GM12878 (cell line): ENCODE measurements around the gene OR4K14. TPM values are rescaled to one million over a fixed set of nuclear protein-coding genes. Genes with fewer than 3 reads are reported as not detected.

Source experiments
- IKZF1 ChIP-seq: fragments of 450-650 bp; conservative IDR thresholded peaks from 2 replicates; pipeline ENCODE4 v1.6.1; 2017; ENCODE audit warnings: antibody characterized with exemption, mild to moderate bottlenecking
- RB1 ChIP-seq: fragments of 450-650 bp; formaldehyde crosslinking; IDR thresholded peaks from 2 replicates; pipeline ENCODE4 v1.6.1; 2017; ENCODE audit warnings: mild to moderate bottlenecking, borderline replicate concordance
- RCOR1 ChIP-seq: conservative IDR thresholded peaks from 2 replicates; pipeline ENCODE4 v1.6.1; 2012; ENCODE audit warnings: low read depth, low read length, improper control_type of control experiment
- polyA plus RNA-seq, 11 experiments: library from polyadenylated mRNA; depleted of rRNA in 4 of 11; unstranded in 6 of 11; stranded (reverse) in 5 of 11; fragments of >200 nt; fragmentation: Nextera tagmentation in 4 of 11; fragmentation: Illumina TruSeq in 1 of 11; extraction: Ambion mirVana in 4 of 11; extraction: Trizol in 1 of 11; gene quantifications; 1 replicate in 1 of 11; 2 replicates in 10 of 11; pipeline versions ENCODE4 v1.2.1 to v1.2.3, GENCODE V29; 2011 to 2016; ENCODE audit warnings: inconsistent platforms in 2 of 11, missing spikeins in 2 of 11, low read depth in 1 of 11
- total RNA-seq, 4 experiments: library from RNA; depleted of rRNA in 3 of 4; stranded (reverse); fragments of >200 nt in 3 of 4; fragmentation: Illumina TruSeq in 1 of 4; extraction: Trizol in 1 of 4; gene quantifications; 2 replicates each; pipeline versions ENCODE4 v1.2.1 to v1.2.3, GENCODE V29; 2013 to 2021
- TF ChIP-seq, protein P1 (sequence below): IDR thresholded peaks from 2 replicates; pipeline ENCODE4 v1.6.1; 2012; ENCODE audit warnings: mild to moderate bottlenecking, low read depth, low read length
- TF ChIP-seq, protein P2 (sequence below): fragments of 450-650 bp; IDR thresholded peaks from 2 replicates; pipeline ENCODE4 v1.6.1; 2017; ENCODE audit warnings: mild to moderate bottlenecking, moderate library complexity
- TF ChIP-seq, protein P3 (sequence below): fragments of 150-350 bp; IDR thresholded peaks from 2 replicates; pipeline ENCODE4 v1.6.1; 2016; ENCODE audit warnings: low read depth, low read length

OR4K14 gene
- total and polyA plus RNA-seq, 10 of the 15 experiments (the other 5 are each of a cell fraction or from before 2014, with no cell fraction given) = not detected

DNA sequence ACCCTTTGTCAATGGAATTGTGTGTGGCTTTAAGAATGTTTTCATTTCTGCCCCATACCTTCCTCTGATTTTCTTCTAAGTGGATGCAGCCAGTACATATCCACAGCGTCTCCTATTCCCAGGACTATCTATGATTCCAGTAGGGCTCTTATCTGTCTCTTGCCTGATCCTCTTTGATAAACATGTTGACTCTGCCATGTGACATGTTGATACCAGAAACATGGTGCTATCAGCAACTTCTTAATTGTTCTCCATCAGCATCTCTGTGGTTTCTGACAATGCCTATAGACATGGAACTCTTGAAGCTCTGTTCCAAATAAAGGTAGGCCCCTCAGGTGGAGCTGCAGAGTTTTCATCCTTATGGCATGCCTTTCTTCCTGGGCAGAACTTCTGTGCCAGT is 29.1 kb upstream of the OR4K14 start (continued):
- TF ChIP-seq, protein P1, sequence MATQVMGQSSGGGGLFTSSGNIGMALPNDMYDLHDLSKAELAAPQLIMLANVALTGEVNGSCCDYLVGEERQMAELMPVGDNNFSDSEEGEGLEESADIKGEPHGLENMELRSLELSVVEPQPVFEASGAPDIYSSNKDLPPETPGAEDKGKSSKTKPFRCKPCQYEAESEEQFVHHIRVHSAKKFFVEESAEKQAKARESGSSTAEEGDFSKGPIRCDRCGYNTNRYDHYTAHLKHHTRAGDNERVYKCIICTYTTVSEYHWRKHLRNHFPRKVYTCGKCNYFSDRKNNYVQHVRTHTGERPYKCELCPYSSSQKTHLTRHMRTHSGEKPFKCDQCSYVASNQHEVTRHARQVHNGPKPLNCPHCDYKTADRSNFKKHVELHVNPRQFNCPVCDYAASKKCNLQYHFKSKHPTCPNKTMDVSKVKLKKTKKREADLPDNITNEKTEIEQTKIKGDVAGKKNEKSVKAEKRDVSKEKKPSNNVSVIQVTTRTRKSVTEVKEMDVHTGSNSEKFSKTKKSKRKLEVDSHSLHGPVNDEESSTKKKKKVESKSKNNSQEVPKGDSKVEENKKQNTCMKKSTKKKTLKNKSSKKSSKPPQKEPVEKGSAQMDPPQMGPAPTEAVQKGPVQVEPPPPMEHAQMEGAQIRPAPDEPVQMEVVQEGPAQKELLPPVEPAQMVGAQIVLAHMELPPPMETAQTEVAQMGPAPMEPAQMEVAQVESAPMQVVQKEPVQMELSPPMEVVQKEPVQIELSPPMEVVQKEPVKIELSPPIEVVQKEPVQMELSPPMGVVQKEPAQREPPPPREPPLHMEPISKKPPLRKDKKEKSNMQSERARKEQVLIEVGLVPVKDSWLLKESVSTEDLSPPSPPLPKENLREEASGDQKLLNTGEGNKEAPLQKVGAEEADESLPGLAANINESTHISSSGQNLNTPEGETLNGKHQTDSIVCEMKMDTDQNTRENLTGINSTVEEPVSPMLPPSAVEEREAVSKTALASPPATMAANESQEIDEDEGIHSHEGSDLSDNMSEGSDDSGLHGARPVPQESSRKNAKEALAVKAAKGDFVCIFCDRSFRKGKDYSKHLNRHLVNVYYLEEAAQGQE = no peak
- TF ChIP-seq IKZF1 (no peak), RCOR1 (no peak), RB1 (no peak)
- TF ChIP-seq, protein P2, sequence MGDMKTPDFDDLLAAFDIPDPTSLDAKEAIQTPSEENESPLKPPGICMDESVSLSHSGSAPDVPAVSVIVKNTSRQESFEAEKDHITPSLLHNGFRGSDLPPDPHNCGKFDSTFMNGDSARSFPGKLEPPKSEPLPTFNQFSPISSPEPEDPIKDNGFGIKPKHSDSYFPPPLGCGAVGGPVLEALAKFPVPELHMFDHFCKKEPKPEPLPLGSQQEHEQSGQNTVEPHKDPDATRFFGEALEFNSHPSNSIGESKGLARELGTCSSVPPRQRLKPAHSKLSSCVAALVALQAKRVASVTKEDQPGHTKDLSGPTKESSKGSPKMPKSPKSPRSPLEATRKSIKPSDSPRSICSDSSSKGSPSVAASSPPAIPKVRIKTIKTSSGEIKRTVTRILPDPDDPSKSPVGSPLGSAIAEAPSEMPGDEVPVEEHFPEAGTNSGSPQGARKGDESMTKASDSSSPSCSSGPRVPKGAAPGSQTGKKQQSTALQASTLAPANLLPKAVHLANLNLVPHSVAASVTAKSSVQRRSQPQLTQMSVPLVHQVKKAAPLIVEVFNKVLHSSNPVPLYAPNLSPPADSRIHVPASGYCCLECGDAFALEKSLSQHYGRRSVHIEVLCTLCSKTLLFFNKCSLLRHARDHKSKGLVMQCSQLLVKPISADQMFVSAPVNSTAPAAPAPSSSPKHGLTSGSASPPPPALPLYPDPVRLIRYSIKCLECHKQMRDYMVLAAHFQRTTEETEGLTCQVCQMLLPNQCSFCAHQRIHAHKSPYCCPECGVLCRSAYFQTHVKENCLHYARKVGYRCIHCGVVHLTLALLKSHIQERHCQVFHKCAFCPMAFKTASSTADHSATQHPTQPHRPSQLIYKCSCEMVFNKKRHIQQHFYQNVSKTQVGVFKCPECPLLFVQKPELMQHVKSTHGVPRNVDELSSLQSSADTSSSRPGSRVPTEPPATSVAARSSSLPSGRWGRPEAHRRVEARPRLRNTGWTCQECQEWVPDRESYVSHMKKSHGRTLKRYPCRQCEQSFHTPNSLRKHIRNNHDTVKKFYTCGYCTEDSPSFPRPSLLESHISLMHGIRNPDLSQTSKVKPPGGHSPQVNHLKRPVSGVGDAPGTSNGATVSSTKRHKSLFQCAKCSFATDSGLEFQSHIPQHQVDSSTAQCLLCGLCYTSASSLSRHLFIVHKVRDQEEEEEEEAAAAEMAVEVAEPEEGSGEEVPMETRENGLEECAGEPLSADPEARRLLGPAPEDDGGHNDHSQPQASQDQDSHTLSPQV = no peak
- TF ChIP-seq, protein P3, sequence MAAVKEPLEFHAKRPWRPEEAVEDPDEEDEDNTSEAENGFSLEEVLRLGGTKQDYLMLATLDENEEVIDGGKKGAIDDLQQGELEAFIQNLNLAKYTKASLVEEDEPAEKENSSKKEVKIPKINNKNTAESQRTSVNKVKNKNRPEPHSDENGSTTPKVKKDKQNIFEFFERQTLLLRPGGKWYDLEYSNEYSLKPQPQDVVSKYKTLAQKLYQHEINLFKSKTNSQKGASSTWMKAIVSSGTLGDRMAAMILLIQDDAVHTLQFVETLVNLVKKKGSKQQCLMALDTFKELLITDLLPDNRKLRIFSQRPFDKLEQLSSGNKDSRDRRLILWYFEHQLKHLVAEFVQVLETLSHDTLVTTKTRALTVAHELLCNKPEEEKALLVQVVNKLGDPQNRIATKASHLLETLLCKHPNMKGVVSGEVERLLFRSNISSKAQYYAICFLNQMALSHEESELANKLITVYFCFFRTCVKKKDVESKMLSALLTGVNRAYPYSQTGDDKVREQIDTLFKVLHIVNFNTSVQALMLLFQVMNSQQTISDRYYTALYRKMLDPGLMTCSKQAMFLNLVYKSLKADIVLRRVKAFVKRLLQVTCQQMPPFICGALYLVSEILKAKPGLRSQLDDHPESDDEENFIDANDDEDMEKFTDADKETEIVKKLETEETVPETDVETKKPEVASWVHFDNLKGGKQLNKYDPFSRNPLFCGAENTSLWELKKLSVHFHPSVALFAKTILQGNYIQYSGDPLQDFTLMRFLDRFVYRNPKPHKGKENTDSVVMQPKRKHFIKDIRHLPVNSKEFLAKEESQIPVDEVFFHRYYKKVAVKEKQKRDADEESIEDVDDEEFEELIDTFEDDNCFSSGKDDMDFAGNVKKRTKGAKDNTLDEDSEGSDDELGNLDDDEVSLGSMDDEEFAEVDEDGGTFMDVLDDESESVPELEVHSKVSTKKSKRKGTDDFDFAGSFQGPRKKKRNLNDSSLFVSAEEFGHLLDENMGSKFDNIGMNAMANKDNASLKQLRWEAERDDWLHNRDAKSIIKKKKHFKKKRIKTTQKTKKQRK = no peak
